Natural killer cell (primary cell): ENCODE data around the gene NFE2. TPM values are rescaled to one million over a fixed set of nuclear protein-coding genes. Genes with fewer than 3 reads are reported as not detected.

Experiments
- ATAC-seq, 3 donors: fragments of 150-1000 bp in 2 of 3; fragments of 200-7000 bp in 1 of 3; cut with Tn5 transposase; 1 replicate in 1 of 3; 2 replicates in 2 of 3; pipeline ENCODE4 v1.10.0; 2021; ENCODE audit warnings: mild to moderate bottlenecking in 2 of 3, moderate library complexity in 2 of 3
- DNase-seq, 2 donors: peaks; one replicate each; pipeline versions ENCODE4 v3.0.0 to v3.0.0-alpha.2; 2013 to 2021; ENCODE audit warnings: mixed read lengths in 1 of 2
- H3K27ac ChIP-seq: one replicate; pipeline ENCODE4 v1.5.1; 2013; ENCODE audit warnings: mild to moderate bottlenecking, low read length
- H3K27me3 ChIP-seq: one replicate; pipeline ENCODE4 v1.6.1; 2013; ENCODE audit warnings: low read length; ENCODE audit not compliant: control insufficient read depth, insufficient read depth
- H3K36me3 ChIP-seq: one replicate; pipeline ENCODE4 v1.6.1; 2013; ENCODE audit warnings: low read length; ENCODE audit not compliant: control insufficient read depth, insufficient read depth
- H3K4me1 ChIP-seq: one replicate; pipeline ENCODE4 v1.6.1; 2013; ENCODE audit warnings: low read length; ENCODE audit not compliant: control insufficient read depth, insufficient read depth
- H3K4me3 ChIP-seq: one replicate; pipeline ENCODE4 v1.5.1; 2013; ENCODE audit warnings: low read length
- H3K9me3 ChIP-seq: one replicate; pipeline ENCODE4 v1.6.1; 2013; ENCODE audit warnings: low read length; ENCODE audit not compliant: control insufficient read depth, insufficient read depth
- H3K27ac Mint-ChIP-seq, 2 donors: one replicate each; pipeline ENCODE4 v1.8.0; 2022; ENCODE audit warnings: mild to moderate bottlenecking in 2 of 2, mixed read lengths in 2 of 2, moderate library complexity in 1 of 2
- H3K27me3 Mint-ChIP-seq, 2 donors: one replicate each; pipeline ENCODE4 v1.8.0; 2022; ENCODE audit warnings: low read depth in 2 of 2, mixed read lengths in 2 of 2
- H3K36me3 Mint-ChIP-seq: one replicate; pipeline ENCODE4 v1.8.0; 2022; ENCODE audit warnings: mixed read lengths
- H3K4me1 Mint-ChIP-seq, 2 donors: one replicate each; pipeline ENCODE4 v1.8.0; 2022; ENCODE audit warnings: mixed read lengths in 2 of 2
- H3K4me3 Mint-ChIP-seq: one replicate; pipeline ENCODE4 v1.8.0; 2022; ENCODE audit warnings: mild to moderate bottlenecking, moderate library complexity, mixed read lengths
- H3K9me3 Mint-ChIP-seq, 2 donors: one replicate each; pipeline ENCODE4 v1.8.0; 2022; ENCODE audit warnings: mixed read lengths in 2 of 2
- WGBS: methylation state at CpG from one replicate; pipeline ENCODE4 v1.1.7; 2013; ENCODE audit warnings: missing lambda C conversion rate; ENCODE audit not compliant: insufficient coverage; 5-methylcytosine and 5-hydroxymethylcytosine counted together
- intact Hi-C: fragments of 100-400 bp; cut with micrococcal nuclease; formaldehyde crosslinking; loops from one replicate; pipeline ENCODE4 v1.14.2; 2022
- total RNA-seq, 4 donors: library from RNA; stranded (reverse); fragments of 120-200 nt in 1 of 4; gene quantifications; one replicate each; pipeline versions ENCODE4 v1.2.3 to v1.2.4, GENCODE V29; 2013 to 2022
- TF ChIP-seq, protein P1 (sequence below): fragments of 200-600 bp; IDR thresholded peaks from one replicate; pipeline ENCODE4 v1.8.0; 2022; ENCODE audit warnings: antibody characterized with exemption

NFE2 gene
- total RNA-seq, 3 donors from 2014 or later (not counting 1 experiment from before 2014, with no cell fraction given) = 2.0 to 15.4 (median 2.0) TPM

- H3K4me1 Mint-ChIP-seq = peaks cover 49 to 73% of the 10 kb centered on the region in 2 donors
- H3K4me1 ChIP-seq = peaks cover 33% of the 10 kb centered on the region
- TF ChIP-seq, protein P1, sequence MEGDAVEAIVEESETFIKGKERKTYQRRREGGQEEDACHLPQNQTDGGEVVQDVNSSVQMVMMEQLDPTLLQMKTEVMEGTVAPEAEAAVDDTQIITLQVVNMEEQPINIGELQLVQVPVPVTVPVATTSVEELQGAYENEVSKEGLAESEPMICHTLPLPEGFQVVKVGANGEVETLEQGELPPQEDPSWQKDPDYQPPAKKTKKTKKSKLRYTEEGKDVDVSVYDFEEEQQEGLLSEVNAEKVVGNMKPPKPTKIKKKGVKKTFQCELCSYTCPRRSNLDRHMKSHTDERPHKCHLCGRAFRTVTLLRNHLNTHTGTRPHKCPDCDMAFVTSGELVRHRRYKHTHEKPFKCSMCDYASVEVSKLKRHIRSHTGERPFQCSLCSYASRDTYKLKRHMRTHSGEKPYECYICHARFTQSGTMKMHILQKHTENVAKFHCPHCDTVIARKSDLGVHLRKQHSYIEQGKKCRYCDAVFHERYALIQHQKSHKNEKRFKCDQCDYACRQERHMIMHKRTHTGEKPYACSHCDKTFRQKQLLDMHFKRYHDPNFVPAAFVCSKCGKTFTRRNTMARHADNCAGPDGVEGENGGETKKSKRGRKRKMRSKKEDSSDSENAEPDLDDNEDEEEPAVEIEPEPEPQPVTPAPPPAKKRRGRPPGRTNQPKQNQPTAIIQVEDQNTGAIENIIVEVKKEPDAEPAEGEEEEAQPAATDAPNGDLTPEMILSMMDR = no peak
- H3K9me3 ChIP-seq = no peaks in the 10 kb centered on the region
- H3K27ac ChIP-seq = no peak overlapping the region
- H3K36me3 Mint-ChIP-seq = no peaks in the 10 kb centered on the region
- H3K9me3 Mint-ChIP-seq = no peaks in the 10 kb centered on the region
- whole genome bisulfite sequencing = 79% methylated on average over 5 of the region's 5 CpGs
- intact Hi-C loops = no loop called here
- peaks cover 6 to 16% of the 10 kb centered on the region in 2 donors for H3K27me3 Mint-ChIP-seq
- H3K4me3 ChIP-seq = no peak overlapping the region
- peak overlapping the region; percentile 2 for H3K4me3 Mint-ChIP-seq
- no peaks in the 10 kb centered on the region for H3K36me3 ChIP-seq
- H3K27ac Mint-ChIP-seq = no peak overlapping the region
- peaks cover 11% of the 10 kb centered on the region for H3K27me3 ChIP-seq
- DNase-seq = no peak
- no peak for ATAC-seq
Measured at GRCh38 chr12:54298904-54299303, 1.9 kb downstream of the NFE2 start.

DNA sequence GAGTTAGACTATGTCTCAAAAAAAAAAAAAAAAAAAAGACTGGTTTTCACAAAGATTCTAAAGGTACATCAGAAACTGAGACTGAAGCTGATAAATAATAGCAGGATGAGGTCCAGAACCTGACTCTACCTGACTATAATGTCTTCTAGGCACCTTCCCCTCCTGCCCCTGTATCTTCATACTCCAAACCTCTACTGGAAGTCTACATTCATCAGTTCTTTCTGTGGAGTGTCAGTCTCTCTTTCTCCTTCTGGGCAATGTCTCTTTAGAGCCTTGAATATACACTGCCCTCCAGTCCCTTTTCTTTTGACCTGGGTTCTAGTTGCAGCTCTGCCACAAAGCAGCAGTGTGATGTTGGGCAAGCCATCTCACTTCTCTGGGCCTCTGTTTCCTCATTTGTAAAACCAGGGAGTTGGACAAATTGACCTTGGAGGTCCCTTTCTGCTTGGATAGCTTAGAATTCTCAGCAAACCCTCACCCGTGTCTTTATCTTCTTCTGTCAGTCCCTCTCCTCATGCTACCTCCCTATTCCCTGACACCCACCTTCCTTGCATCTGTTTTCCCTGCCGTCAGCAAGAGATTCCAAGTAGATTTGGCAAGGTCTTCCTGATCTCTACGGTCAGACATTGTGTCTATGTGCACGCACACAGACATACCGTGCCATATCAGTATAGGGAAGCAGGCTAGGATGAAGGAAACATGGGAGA is 4.3 kb downstream of the NFE2 start:
- Mint-ChIP-seq H3K4me1 (peaks cover 28 to 52% of the 10 kb centered on the region in 2 donors), H3K27me3 (peaks cover 6 to 12% of the 10 kb centered on the region in 2 donors), H3K4me3 (peak overlapping the region; percentile 43), H3K9me3 (no peaks in the 10 kb centered on the region), H3K36me3 (no peaks in the 10 kb centered on the region), H3K27ac (no peak overlapping the region)
- Histone ChIP-seq H3K9me3 (no peaks in the 10 kb centered on the region), H3K4me1 (peaks cover 28% of the 10 kb centered on the region), H3K27me3 (peaks cover 7% of the 10 kb centered on the region), H3K36me3 (no peaks in the 10 kb centered on the region), H3K27ac (no peak overlapping the region), H3K4me3 (no peak overlapping the region)
- intact Hi-C loops = no loop called here
- WGBS = 59% methylated on average over 5 of the region's 5 CpGs
- TF ChIP-seq, protein P1 = no peak
- DNase-seq = no peak
- ATAC-seq = no peak

DNA sequence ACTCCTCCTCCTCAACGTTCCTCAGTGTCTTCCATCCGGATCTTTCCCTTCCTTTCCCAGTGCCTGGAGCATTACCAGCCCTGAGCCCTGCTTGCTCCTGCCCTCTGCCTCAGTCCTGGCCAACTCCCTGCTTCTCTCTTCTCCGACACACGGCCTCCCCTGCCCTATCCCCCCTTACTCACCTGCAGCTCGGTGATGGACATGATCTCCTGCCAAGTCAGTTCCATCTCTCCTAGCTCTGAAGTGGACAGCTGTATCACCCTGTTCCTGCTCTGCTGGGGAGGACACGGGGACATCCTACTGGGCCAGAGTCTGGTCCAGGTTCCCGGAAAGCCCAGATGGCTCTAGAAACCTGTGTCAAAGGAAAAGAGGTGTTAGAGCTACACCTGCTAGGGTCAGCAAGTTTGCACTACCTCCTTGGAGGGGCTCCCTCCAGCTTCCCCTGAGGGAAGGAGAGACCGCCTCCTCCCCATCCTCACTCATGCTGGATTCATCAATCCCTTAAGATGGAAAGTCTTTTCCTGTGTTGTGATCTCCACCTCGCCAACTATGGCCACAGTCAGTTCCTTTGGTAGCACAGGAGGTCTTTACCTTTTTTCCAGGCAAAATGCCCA is 5.8 kb downstream of the NFE2 start:
- no peaks in the 10 kb centered on the region for H3K27me3 ChIP-seq
- Mint-ChIP-seq H3K36me3 (no peaks in the 10 kb centered on the region), H3K9me3 (no peaks in the 10 kb centered on the region), H3K4me3 (no peak overlapping the region), H3K27me3 (peaks cover 6 to 9% of the 10 kb centered on the region in 2 donors), H3K27ac (peak overlapping the region in 1 of 2 donors; percentile 8), H3K4me1 (peaks cover 18 to 39% of the 10 kb centered on the region in 2 donors)
- ATAC-seq (no peak), DNase-seq (peak in 1 of 2 donors; percentile 2)
- H3K27ac ChIP-seq = no peak overlapping the region
- H3K36me3 ChIP-seq = no peaks in the 10 kb centered on the region
- 82% methylated on average over 9 of the region's 9 CpGs for WGBS
- no peaks in the 10 kb centered on the region for H3K9me3 ChIP-seq
- TF ChIP-seq, protein P1 = no peak
- H3K4me1 ChIP-seq = peaks cover 14% of the 10 kb centered on the region
- no peak overlapping the region for H3K4me3 ChIP-seq
- intact Hi-C loops = loop anchor here (1.0 kb wide), 2 partner anchors 29 to 73 kb away; no protein-coding TSS in a partner anchor
